Adrenal gland (tissue), 12 donors: Measurements from ENCODE around the gene BATF3. TPM values are rescaled to one million over a fixed set of nuclear protein-coding genes. Genes with fewer than 3 reads are reported as not detected.

ENCODE experiments used
- DNase-seq, 7 donors: peaks; one replicate each; pipeline ENCODE4 v3.0.0-alpha.2; 2019 to 2020
- H3K27ac ChIP-seq, 5 donors: fragments of 200-600 bp; sonication (generic) in 4 of 5; 1 replicate in 3 of 5; 2 replicates in 2 of 5; pipeline versions ENCODE4 v1.5.1 to v1.8.0; 2016 to 2020; ENCODE audit warnings: mild to moderate bottlenecking in 1 of 5
- H3K27me3 ChIP-seq: fragments of 200-600 bp; 2 replicates; pipeline ENCODE4 v1.8.0; 2021
- H3K36me3 ChIP-seq, 2 donors: fragments of 200-600 bp; replicated peaks in 1 of 2; 1 replicate in 1 of 2; 2 replicates in 1 of 2; pipeline versions ENCODE4 v1.5.1 to v1.8.0; 2018 to 2022
- H3K4me1 ChIP-seq, 2 donors: fragments of 200-600 bp; replicated peaks in 1 of 2; 1 replicate in 1 of 2; 2 replicates in 1 of 2; pipeline versions ENCODE4 v1.5.1 to v1.8.0; 2018 to 2021
- H3K4me3 ChIP-seq, 4 donors: fragments of 200-600 bp; sonication (generic) in 3 of 4; one replicate each; pipeline ENCODE4 v1.5.1; 2016 to 2018
- H3K9me3 ChIP-seq, 3 donors: fragments of 200-600 bp; sonication (generic) in 1 of 3; replicated peaks in 1 of 3; 1 replicate in 2 of 3; 2 replicates in 1 of 3; pipeline versions ENCODE4 v1.5.1 to v1.8.0; 2016 to 2021
- CTCF ChIP-seq, 6 experiments: fragments of 450-650 bp in 4 of 6; fragments of 200-600 bp in 2 of 6; sonication (generic) in 1 of 6; IDR thresholded peaks; 1 replicate in 5 of 6; 2 replicates in 1 of 6; pipeline versions ENCODE4 v1.5.1 to v1.8.0; 2016 to 2021; ENCODE audit warnings: antibody characterized with exemption in 6 of 6, mild to moderate bottlenecking in 2 of 6, moderate library complexity in 1 of 6
- POLR2A ChIP-seq, 2 donors: fragments of 450-650 bp; IDR thresholded peaks; one replicate each; pipeline ENCODE4 v1.6.1; 2017; ENCODE audit warnings: antibody characterized with exemption in 2 of 2, mild to moderate bottlenecking in 2 of 2, moderate library complexity in 1 of 2
- WGBS, 4 donors: extraction: QIAGEN DNeasy Blood & Tissue Kit in 2 of 4; methylation state at CpG; one replicate each; pipeline versions ENCODE4 v1.1.5 to v1.1.7; 2013 to 2017; 5-methylcytosine and 5-hydroxymethylcytosine counted together
- intact Hi-C, 2 donors: fragments of 100-400 bp; cut with DNase I; formaldehyde crosslinking; loops; one replicate each; pipeline versions ENCODE4 v1.14.1 to v1.15.0; 2022 to 2023
- polyA plus RNA-seq, 3 donors: library from polyadenylated mRNA; stranded (reverse); fragments of 200-250 nt in 2 of 3; fragments of 350-450 nt in 1 of 3; fragmentation: Illumina TruSeq in 1 of 3; extraction: RNeasy Lipid Tissue Mini Kit (QIAGEN cat#74804) in 1 of 3; gene quantifications; one replicate each; pipeline ENCODE4 v1.2.3, GENCODE V29; 2013 to 2014
- total RNA-seq, 9 donors: library from RNA; depleted of rRNA in 4 of 9; stranded (reverse); fragments of >200 nt in 4 of 9; fragments of 120-200 nt in 1 of 9; fragmentation: NEBNext Ultra II Directional in 1 of 9; extraction: Animal tissue kit (Norgen Biotek cat#: 25700) in 1 of 9; gene quantifications; one replicate each; pipeline versions ENCODE4 v1.1.0 to v1.2.4, GENCODE V29; 2013 to 2023
- donor health status: healthy with polysubstance abuse.
- donor health status: Bipolar disorder and iron deficiency.
- donor health status: DM: yes; HTN: yes; CAD: no.
- donor health status: DM: no; HTN: no; CAD: no.
- donor health status: DM: no; HTN: no; CAD: no.
- donor health status: DM: yes; HTN: yes; CAD: no.

The BATF3 gene
- total and polyA plus RNA-seq, 12 donors = 0.24 to 7.5 (median 2.8) TPM

- Histone ChIP-seq H3K27ac (no peak overlapping the region), H3K9me3 (no peaks in the 10 kb centered on the region), H3K27me3 (no peaks in the 10 kb centered on the region), H3K4me1 (no peaks in the 10 kb centered on the region), H3K4me3 (no peak overlapping the region), H3K36me3 (no peaks in the 10 kb centered on the region)
- WGBS, 4 donors = 76 to 83% (median 79%) methylated on average over 7 to 9 of the region's 9 CpGs
- DNase-seq = no peak
- intact Hi-C loops = no loop called here
- TF ChIP-seq CTCF (IDR thresholded peaks at IDR 0.05) (no peak), POLR2A (IDR thresholded peaks at IDR 0.05) (no peak)
Observed at GRCh38 chr1:212721388-212722247, 22.0 kb upstream of the BATF3 start.

DNA sequence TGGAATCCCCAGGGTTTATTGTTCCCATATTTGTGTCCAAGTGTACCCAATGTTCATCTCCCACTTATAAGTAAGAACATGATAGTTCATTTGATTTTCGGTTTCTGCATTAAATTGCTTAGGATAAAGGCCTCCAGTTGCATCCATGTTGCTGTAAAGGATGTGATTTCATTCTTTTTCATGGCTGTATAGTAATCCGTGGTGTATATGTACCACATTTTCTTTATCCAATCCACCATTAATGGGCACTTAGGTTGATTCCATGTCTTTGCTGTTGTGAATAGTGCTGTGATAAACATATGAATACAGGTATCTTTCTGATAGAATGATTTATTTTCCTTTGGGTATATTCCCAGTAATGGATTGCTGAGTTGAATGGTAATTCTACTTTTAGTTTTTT is 20.0 kb upstream of the BATF3 start:
- TF ChIP-seq POLR2A (IDR thresholded peaks at IDR 0.05) (no peak), CTCF (IDR thresholded peaks at IDR 0.05) (no peak)
- Histone ChIP-seq H3K36me3 (no peaks in the 10 kb centered on the region), H3K4me1 (no peaks in the 10 kb centered on the region), H3K4me3 (no peak overlapping the region), H3K27me3 (peaks cover under 1% of the 10 kb centered on the region), H3K9me3 (no peaks in the 10 kb centered on the region), H3K27ac (no peak overlapping the region)
- 86 to 91% (median 89%) methylated on average over 2 of the region's 2 CpGs for WGBS, 4 donors
- intact Hi-C loops = no loop called here
- DNase-seq = no peak

DNA sequence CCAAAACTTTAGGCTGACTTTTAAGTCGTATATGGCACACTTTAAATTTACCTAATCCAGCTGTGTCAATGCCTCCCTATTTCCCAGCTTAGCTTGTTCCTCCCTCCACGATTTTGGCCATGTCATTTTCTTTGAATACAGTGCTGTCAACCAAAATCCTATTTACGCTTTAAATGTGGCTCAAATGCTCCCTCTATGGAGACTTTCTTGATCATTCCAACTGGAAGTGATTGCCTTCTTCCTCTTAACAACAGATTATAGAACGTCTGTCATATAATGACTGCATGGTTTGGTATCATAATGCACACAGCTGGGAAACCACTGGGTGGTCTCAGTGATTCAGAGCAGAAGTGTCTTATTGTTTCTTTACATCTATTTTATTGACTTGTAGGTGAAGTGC is 18.9 kb upstream of the BATF3 start:
- H3K9me3 ChIP-seq = no peaks in the 10 kb centered on the region
- no peak overlapping the region for H3K4me3 ChIP-seq
- intact Hi-C loops = no loop called here
- peaks cover 3% of the 10 kb centered on the region for H3K27me3 ChIP-seq
- 28 to 41% (median 30%) methylated on average over 4 of the region's 4 CpGs for WGBS, 4 donors
- DNase-seq = no peak
- no peaks in the 10 kb centered on the region for H3K4me1 ChIP-seq
- no peak overlapping the region for H3K27ac ChIP-seq
- no peak for TF ChIP-seq POLR2A (IDR thresholded peaks at IDR 0.05)
- TF ChIP-seq CTCF (IDR thresholded peaks at IDR 0.05) = peak in 1 of 6 experiments; percentile 13
- no peaks in the 10 kb centered on the region for H3K36me3 ChIP-seq

- intact Hi-C loops = no loop called here
- no peaks in the 10 kb centered on the region for H3K36me3 ChIP-seq
- no peaks in the 10 kb centered on the region for H3K9me3 ChIP-seq
- no peak overlapping the region for H3K27ac ChIP-seq
- H3K4me1 ChIP-seq = no peaks in the 10 kb centered on the region
- no peak for DNase-seq
- H3K4me3 ChIP-seq = no peak overlapping the region
- no peak for TF ChIP-seq POLR2A (IDR thresholded peaks at IDR 0.05)
- TF ChIP-seq CTCF (IDR thresholded peaks at IDR 0.05) = no peak
- 61 to 70% (median 67%) methylated on average over 1 of the region's 1 CpG for WGBS, 4 donors
- peaks cover 3% of the 10 kb centered on the region for H3K27me3 ChIP-seq
Observed at GRCh38 chr1:212716161-212716560, 16.5 kb upstream of the BATF3 start.
